ENCODE measurements around the gene ACOT7.

GRCh38 chr1:6271006-6271405 lies 122.6 kb downstream of the ACOT7 start:
- TF ChIP-seq POLR2AphosphoS5 (IDR thresholded peaks at IDR 0.05; ENCODE audit: borderline replicate concordance, low read depth, low read length) = no peak
- no peak for TF ChIP-seq EZH2 (IDR thresholded peaks at IDR 0.05)
